HepG2 (cell line): ENCODE measurements around the gene NCOA5. TPM values are rescaled to one million over a fixed set of nuclear protein-coding genes. Genes with fewer than 3 reads are reported as not detected.

ENCODE experiments used
- AGO2 ChIP-seq: fragments of 200-400 bp; formaldehyde crosslinking; optimal IDR thresholded peaks from 2 replicates; pipeline ENCODE3; 2017; ENCODE audit warnings: mild to moderate bottlenecking, low read depth, low read length, moderate library complexity
- ARID5B ChIP-seq: IDR thresholded peaks from 2 replicates; pipeline ENCODE4 v1.4.0; 2020; ENCODE audit warnings: mild to moderate bottlenecking, missing genetic modification reagents
- CERS6 ChIP-seq: sonication (generic); formaldehyde crosslinking; IDR thresholded peaks from 2 replicates; pipeline ENCODE4 v1.5.0; 2020; ENCODE audit warnings: missing genetic modification reagents
- CHCHD3 ChIP-seq: sonication (generic); formaldehyde crosslinking; IDR thresholded peaks from 2 replicates; pipeline ENCODE4 v1.8.0; 2022; ENCODE audit warnings: mild to moderate bottlenecking, missing genetic modification reagents, moderate library complexity
- CHD4 ChIP-seq: fragments of 200-600 bp; sonication (generic); IDR thresholded peaks from 2 replicates; pipeline ENCODE4 v1.7.0; 2017; ENCODE audit warnings: mild to moderate bottlenecking, low read length, borderline replicate concordance
- MED1 ChIP-seq: sonication (generic); formaldehyde crosslinking; IDR thresholded peaks from 2 replicates; pipeline ENCODE4 v1.4.0; 2020; ENCODE audit warnings: missing genetic modification reagents
- MYC ChIP-seq: sonication (generic); formaldehyde crosslinking; IDR thresholded peaks from 2 replicates; pipeline ENCODE4 v1.9.0; 2021; ENCODE audit warnings: missing genetic modification reagents, borderline replicate concordance
- NFRKB ChIP-seq: fragments of 450-650 bp; IDR thresholded peaks from 2 replicates; pipeline ENCODE4 v1.6.1; 2017
- ZBTB3 ChIP-seq: sonication (generic); formaldehyde crosslinking; IDR thresholded peaks from 2 replicates; pipeline ENCODE4 v1.4.0; 2020; ENCODE audit warnings: low read depth, mild to moderate bottlenecking, moderate library complexity, missing genetic modification reagents, borderline replicate concordance
- ZBTB49 ChIP-seq: sonication (generic); formaldehyde crosslinking; IDR thresholded peaks from 2 replicates; pipeline ENCODE4 v1.4.0; 2020; ENCODE audit warnings: missing genetic modification reagents, borderline replicate concordance
- ZFP90 ChIP-seq: sonication (generic); formaldehyde crosslinking; IDR thresholded peaks from 2 replicates; pipeline ENCODE4 v1.8.0; 2022; ENCODE audit warnings: missing genetic modification reagents, mild to moderate bottlenecking, inconsistent platforms, borderline replicate concordance
- ZNF264 ChIP-seq: sonication (generic); formaldehyde crosslinking; IDR thresholded peaks from 2 replicates; pipeline ENCODE4 v1.4.0; 2020; ENCODE audit warnings: missing genetic modification reagents
- ZNF446 ChIP-seq: sonication (generic); formaldehyde crosslinking; IDR thresholded peaks from 2 replicates; pipeline ENCODE4 v1.5.0; 2020; ENCODE audit warnings: mild to moderate bottlenecking, missing genetic modification reagents
- ZNF577 ChIP-seq: sonication (generic); formaldehyde crosslinking; IDR thresholded peaks from 2 replicates; pipeline ENCODE4 v1.4.0; 2020; ENCODE audit warnings: mild to moderate bottlenecking, low read depth, missing genetic modification reagents, borderline replicate concordance
- polyA plus RNA-seq, 8 experiments: library from polyadenylated mRNA; depleted of rRNA in 3 of 8; stranded (reverse) in 7 of 8; unstranded in 1 of 8; fragments of >200 nt; fragmentation: Illumina TruSeq in 4 of 8; extraction: Trizol in 4 of 8; gene quantifications; 2 replicates each; pipeline versions ENCODE4 v1.2.1 to v1.2.3, GENCODE V29; 2011 to 2016; ENCODE audit warnings: low read depth in 4 of 8, missing spikeins in 1 of 8, mixed read lengths in 1 of 8; ENCODE audit not compliant: insufficient read depth in 1 of 8
- total RNA-seq, 5 experiments: library from RNA; depleted of rRNA; stranded (reverse); fragments of >200 nt; fragmentation: Illumina TruSeq; extraction: Trizol; gene quantifications; 2 replicates each; pipeline ENCODE4 v1.2.3, GENCODE V29; 2016; ENCODE audit warnings: low read depth in 1 of 5
- TF ChIP-seq, protein P1 (sequence below): sonication (generic); formaldehyde crosslinking; IDR thresholded peaks from 2 replicates; pipeline ENCODE4 v1.4.0; 2020; ENCODE audit warnings: missing genetic modification reagents
- TF ChIP-seq, protein P2 (sequence below): sonication (generic); formaldehyde crosslinking; IDR thresholded peaks from 2 replicates; pipeline ENCODE4 v1.5.1; 2020; ENCODE audit warnings: missing genetic modification reagents, mild to moderate bottlenecking, borderline replicate concordance

Gene NCOA5
- total and polyA plus RNA-seq, 2 of the 13 experiments (the other 11 are each of a cell fraction or from before 2014, with no cell fraction given), result 16.5 to 28.4 TPM

DNA sequence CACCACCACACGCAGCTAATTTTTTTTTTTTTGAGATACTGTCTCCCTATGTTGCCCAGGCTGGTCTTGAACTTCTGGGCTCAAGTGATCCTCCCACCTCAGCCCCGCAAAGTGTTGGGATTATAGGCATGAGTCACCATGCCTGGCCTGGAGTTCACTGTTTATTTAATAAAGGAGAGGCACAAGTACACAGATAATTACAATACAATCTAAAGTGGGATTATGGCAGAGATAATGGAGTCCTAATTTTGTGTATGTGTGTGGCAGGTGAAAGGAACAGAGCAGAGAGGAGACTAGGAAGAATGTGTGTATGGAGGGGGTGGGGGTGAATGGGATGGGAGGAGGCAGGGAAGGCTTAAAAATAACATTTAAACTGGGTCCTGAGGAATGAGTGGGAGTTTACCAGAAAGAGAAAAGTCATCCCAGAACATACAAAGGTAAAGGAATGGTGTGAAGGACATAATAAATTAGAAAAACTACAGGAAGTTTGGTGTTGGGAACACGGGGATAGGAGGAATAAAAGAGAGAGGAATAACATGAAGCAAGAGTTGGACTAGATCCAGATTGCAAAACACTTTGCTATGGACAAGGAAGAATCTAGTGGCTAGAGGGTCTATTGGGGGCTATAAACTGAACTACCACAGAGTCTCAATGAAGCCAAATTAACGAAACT, 4.4 kb downstream of the NCOA5 start (continued):
- TF ChIP-seq ARID5B (CRISPR knock-in tag), result no peak; the same call in 1 of the 2 replicates
- TF ChIP-seq ZNF577 (CRISPR knock-in tag), result no peak
- TF ChIP-seq CHCHD3, result no peak
- TF ChIP-seq MED1 (CRISPR knock-in tag), result 0 out of 2 replicates have a peak, but pooled peaks have one; percentile 22
- TF ChIP-seq ZNF446, result no peak
- TF ChIP-seq ZBTB49 (CRISPR knock-in tag), result no peak
- TF ChIP-seq AGO2, result no peak
- TF ChIP-seq ZFP90 (CRISPR knock-in tag), result no peak
- TF ChIP-seq ZBTB3, result no peak
- TF ChIP-seq, protein P1, sequence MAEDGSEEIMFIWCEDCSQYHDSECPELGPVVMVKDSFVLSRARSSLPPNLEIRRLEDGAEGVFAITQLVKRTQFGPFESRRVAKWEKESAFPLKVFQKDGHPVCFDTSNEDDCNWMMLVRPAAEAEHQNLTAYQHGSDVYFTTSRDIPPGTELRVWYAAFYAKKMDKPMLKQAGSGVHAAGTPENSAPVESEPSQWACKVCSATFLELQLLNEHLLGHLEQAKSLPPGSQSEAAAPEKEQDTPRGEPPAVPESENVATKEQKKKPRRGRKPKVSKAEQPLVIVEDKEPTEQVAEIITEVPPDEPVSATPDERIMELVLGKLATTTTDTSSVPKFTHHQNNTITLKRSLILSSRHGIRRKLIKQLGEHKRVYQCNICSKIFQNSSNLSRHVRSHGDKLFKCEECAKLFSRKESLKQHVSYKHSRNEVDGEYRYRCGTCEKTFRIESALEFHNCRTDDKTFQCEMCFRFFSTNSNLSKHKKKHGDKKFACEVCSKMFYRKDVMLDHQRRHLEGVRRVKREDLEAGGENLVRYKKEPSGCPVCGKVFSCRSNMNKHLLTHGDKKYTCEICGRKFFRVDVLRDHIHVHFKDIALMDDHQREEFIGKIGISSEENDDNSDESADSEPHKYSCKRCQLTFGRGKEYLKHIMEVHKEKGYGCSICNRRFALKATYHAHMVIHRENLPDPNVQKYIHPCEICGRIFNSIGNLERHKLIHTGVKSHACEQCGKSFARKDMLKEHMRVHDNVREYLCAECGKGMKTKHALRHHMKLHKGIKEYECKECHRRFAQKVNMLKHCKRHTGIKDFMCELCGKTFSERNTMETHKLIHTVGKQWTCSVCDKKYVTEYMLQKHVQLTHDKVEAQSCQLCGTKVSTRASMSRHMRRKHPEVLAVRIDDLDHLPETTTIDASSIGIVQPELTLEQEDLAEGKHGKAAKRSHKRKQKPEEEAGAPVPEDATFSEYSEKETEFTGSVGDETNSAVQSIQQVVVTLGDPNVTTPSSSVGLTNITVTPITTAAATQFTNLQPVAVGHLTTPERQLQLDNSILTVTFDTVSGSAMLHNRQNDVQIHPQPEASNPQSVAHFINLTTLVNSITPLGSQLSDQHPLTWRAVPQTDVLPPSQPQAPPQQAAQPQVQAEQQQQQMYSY (CRISPR knock-in tag), result no peak
- TF ChIP-seq ZNF264 (CRISPR knock-in tag), result no peak
- no peak for TF ChIP-seq MYC (CRISPR knock-in tag)
- TF ChIP-seq CHD4, result 0 out of 2 replicates have a peak, but pooled peaks have one; percentile 38
- TF ChIP-seq, protein P2, sequence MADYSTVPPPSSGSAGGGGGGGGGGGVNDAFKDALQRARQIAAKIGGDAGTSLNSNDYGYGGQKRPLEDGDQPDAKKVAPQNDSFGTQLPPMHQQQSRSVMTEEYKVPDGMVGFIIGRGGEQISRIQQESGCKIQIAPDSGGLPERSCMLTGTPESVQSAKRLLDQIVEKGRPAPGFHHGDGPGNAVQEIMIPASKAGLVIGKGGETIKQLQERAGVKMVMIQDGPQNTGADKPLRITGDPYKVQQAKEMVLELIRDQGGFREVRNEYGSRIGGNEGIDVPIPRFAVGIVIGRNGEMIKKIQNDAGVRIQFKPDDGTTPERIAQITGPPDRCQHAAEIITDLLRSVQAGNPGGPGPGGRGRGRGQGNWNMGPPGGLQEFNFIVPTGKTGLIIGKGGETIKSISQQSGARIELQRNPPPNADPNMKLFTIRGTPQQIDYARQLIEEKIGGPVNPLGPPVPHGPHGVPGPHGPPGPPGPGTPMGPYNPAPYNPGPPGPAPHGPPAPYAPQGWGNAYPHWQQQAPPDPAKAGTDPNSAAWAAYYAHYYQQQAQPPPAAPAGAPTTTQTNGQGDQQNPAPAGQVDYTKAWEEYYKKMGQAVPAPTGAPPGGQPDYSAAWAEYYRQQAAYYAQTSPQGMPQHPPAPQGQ (CRISPR knock-in tag), result no peak
- no peak for TF ChIP-seq NFRKB
- TF ChIP-seq CERS6 (CRISPR knock-in tag), result no peak
